ENCODE measurements around the gene ID1.

- TF ChIP-seq POLR2A (IDR thresholded peaks at IDR 0.05), result no peak
- TF ChIP-seq CTCF (IDR thresholded peaks at IDR 0.05), result no peak
Observed at GRCh38 chr20:31602431-31602778, 2.7 kb upstream of the ID1 start.
